ENCODE data around the gene C16orf90. TPM values are rescaled to one million over a fixed set of nuclear protein-coding genes. Genes with fewer than 3 reads are reported as not detected.

C16orf90 gene
- total RNA-seq, 4 donors from 2014 or later, result not detected

- DNase-seq (ENCODE audit: low spot score in 2 of 2), result no peak
- Histone ChIP-seq H3K27me3 (no peaks in the 10 kb centered on the region), H3K4me1 (peaks cover 0 to 9% (median 0%) of the 10 kb centered on the region in 4 donors), H3K27ac (no peak overlapping the region), H3K9me3 (no peaks in the 10 kb centered on the region), H3K36me3 (peaks cover 0 to 44% (median 18%) of the 10 kb centered on the region in 3 donors), H3K4me3 (no peak overlapping the region)
- TF ChIP-seq CTCF (IDR thresholded peaks at IDR 0.05) (no peak), EP300 (IDR thresholded peaks at IDR 0.05) (no peak), POLR2A (IDR thresholded peaks at IDR 0.05) (no peak)
- 74 to 82% methylated on average over 9 to 13 of the region's 13 CpGs for WGBS, 2 donors
Observed at GRCh38 chr16:3488801-3489200, 6.5 kb downstream of the C16orf90 start.

GRCh38 chr16:3487521-3488410, 7.5 kb downstream of the C16orf90 start:
- Histone ChIP-seq H3K4me1 (peaks cover 0 to 4% (median 0%) of the 10 kb centered on the region in 4 donors), H3K4me3 (no peak overlapping the region), H3K36me3 (peaks cover 0 to 55% (median 28%) of the 10 kb centered on the region in 3 donors), H3K27ac (no peak overlapping the region), H3K9me3 (no peaks in the 10 kb centered on the region), H3K27me3 (no peaks in the 10 kb centered on the region)
- TF ChIP-seq POLR2A (IDR thresholded peaks at IDR 0.05), result no peak
- TF ChIP-seq EP300 (IDR thresholded peaks at IDR 0.05), result no peak
- no peak for TF ChIP-seq CTCF (IDR thresholded peaks at IDR 0.05)
- no peak for DNase-seq (ENCODE audit: low spot score in 2 of 2)
- WGBS, 2 donors, result 78 to 84% methylated on average over 16 to 24 of the region's 24 CpGs

GRCh38 chr16:3486506-3487215, 8.6 kb downstream of the C16orf90 start:
- H3K4me3 ChIP-seq, result no peak overlapping the region
- H3K9me3 ChIP-seq, result no peaks in the 10 kb centered on the region
- no peak for TF ChIP-seq POLR2A (IDR thresholded peaks at IDR 0.05)
- no peak for TF ChIP-seq EP300 (IDR thresholded peaks at IDR 0.05)
- TF ChIP-seq CTCF (IDR thresholded peaks at IDR 0.05), result no peak
- H3K27ac ChIP-seq, result no peak overlapping the region
- H3K27me3 ChIP-seq, result no peaks in the 10 kb centered on the region
- WGBS, 2 donors, result 87 to 91% methylated on average over 23 of the region's 24 CpGs
- DNase-seq (ENCODE audit: low spot score in 2 of 2), result no peak
- H3K36me3 ChIP-seq, result peaks cover 0 to 66% (median 35%) of the 10 kb centered on the region in 3 donors
- peaks cover 0 to 3% (median 0%) of the 10 kb centered on the region in 4 donors for H3K4me1 ChIP-seq

GRCh38 chr16:3485821-3486505, 9.3 kb downstream of the C16orf90 start:
- TF ChIP-seq CTCF (IDR thresholded peaks at IDR 0.05), result no peak
- TF ChIP-seq EP300 (IDR thresholded peaks at IDR 0.05), result no peak
- no peak for TF ChIP-seq POLR2A (IDR thresholded peaks at IDR 0.05)
- H3K4me3 ChIP-seq, result no peak overlapping the region
- WGBS, 2 donors, result 89 to 97% methylated on average over 6 to 16 of the region's 20 CpGs
- no peak for DNase-seq (ENCODE audit: low spot score in 2 of 2)
- no peaks in the 10 kb centered on the region for H3K4me1 ChIP-seq
- H3K27me3 ChIP-seq, result no peaks in the 10 kb centered on the region
- H3K9me3 ChIP-seq, result no peaks in the 10 kb centered on the region
- H3K36me3 ChIP-seq, result peaks cover 0 to 73% (median 42%) of the 10 kb centered on the region in 3 donors
- H3K27ac ChIP-seq, result no peak overlapping the region
